ENCODE results near the gene HDHD2.
"Not testable (repeated sequence)": the region's sequence is repeated elsewhere in the genome, so short reads cannot be mapped to it uniquely, and the experiment has no call there.

HDHD2 gene

GRCh38 chr18:47184419-47185050 lies 34.2 kb upstream of the HDHD2 start:
- H3K4me3 ChIP-seq (ENCODE audit: low read length, poor library complexity, severe bottlenecking), result no peak overlapping the region
- H3K9me2 ChIP-seq (replicated peaks; ENCODE audit: low read depth, low read length), result no peaks in the 10 kb centered on the region
- no peaks in the 10 kb centered on the region for H3F3A ChIP-seq (ENCODE audit: low read depth)
- H3K4me1 ChIP-seq (ENCODE audit: insufficient read depth, low read length, poor library complexity, severe bottlenecking), result no peaks in the 10 kb centered on the region
- H4K20me1 ChIP-seq (ENCODE audit: insufficient read depth, low read length, poor library complexity, severe bottlenecking), result no peaks in the 10 kb centered on the region
- no peaks in the 10 kb centered on the region for H3K36me3 ChIP-seq (ENCODE audit: insufficient read depth, low read length)
- H3K4me2 ChIP-seq (ENCODE audit: low read depth, low read length, poor library complexity, severe bottlenecking), result no peak overlapping the region
- TF ChIP-seq EZH2phosphoT487 (IDR thresholded peaks at IDR 0.05; ENCODE audit: borderline replicate concordance), result no peak
- TF ChIP-seq CTCF (conservative IDR thresholded peaks at IDR 0.05; ENCODE audit: low read length), result no peak
- H3K9ac ChIP-seq (ENCODE audit: low read depth, low read length, poor library complexity, severe bottlenecking), result no peak overlapping the region
- H2AFZ ChIP-seq (ENCODE audit: low read length), result no peak overlapping the region
- no peaks in the 10 kb centered on the region for H3K27me3 ChIP-seq (ENCODE audit: insufficient read depth, low read length, poor library complexity, severe bottlenecking)
- H3K9me3 ChIP-seq (ENCODE audit: insufficient read depth, low read depth, low read length), result peaks cover 12% of the 10 kb centered on the region; the same call in 1 of the 2 replicates
- no peaks in the 10 kb centered on the region for H3K79me2 ChIP-seq (ENCODE audit: insufficient read depth, low read length)

GRCh38 chr18:47182156-47182555 lies 31.9 kb upstream of the HDHD2 start:
- not testable (repeated sequence) for H3K4me3 ChIP-seq (ENCODE audit: low read length, poor library complexity, severe bottlenecking); H3K79me2 ChIP-seq (ENCODE audit: insufficient read depth, low read length); H3K4me2 ChIP-seq (ENCODE audit: low read depth, low read length, poor library complexity, severe bottlenecking)

GRCh38 chr18:47180765-47181164 lies 30.5 kb upstream of the HDHD2 start:
- Histone ChIP-seq H3K79me2 (ENCODE audit: insufficient read depth, low read length) (peaks cover 4% of the 10 kb centered on the region), H3K9ac (ENCODE audit: low read depth, low read length, poor library complexity, severe bottlenecking) (no peak overlapping the region), H4K20me1 (ENCODE audit: insufficient read depth, low read length, poor library complexity, severe bottlenecking) (peaks cover 3% of the 10 kb centered on the region), H3K27me3 (ENCODE audit: insufficient read depth, low read length, poor library complexity, severe bottlenecking) (no peaks in the 10 kb centered on the region), H3F3A (ENCODE audit: low read depth) (no peaks in the 10 kb centered on the region), H2AFZ (ENCODE audit: low read length) (no peak overlapping the region), H3K9me2 (replicated peaks; ENCODE audit: low read depth, low read length) (no peaks in the 10 kb centered on the region), H3K9me3 (ENCODE audit: insufficient read depth, low read depth, low read length) (peaks cover 12% of the 10 kb centered on the region; the same call in 1 of the 2 replicates), H3K4me1 (ENCODE audit: insufficient read depth, low read length, poor library complexity, severe bottlenecking) (no peaks in the 10 kb centered on the region), H3K36me3 (ENCODE audit: insufficient read depth, low read length) (no peaks in the 10 kb centered on the region), H3K4me3 (ENCODE audit: low read length, poor library complexity, severe bottlenecking) (no peak overlapping the region), H3K4me2 (ENCODE audit: low read depth, low read length, poor library complexity, severe bottlenecking) (no peak overlapping the region)
- TF ChIP-seq CTCF (conservative IDR thresholded peaks at IDR 0.05; ENCODE audit: low read length) (no peak), EZH2phosphoT487 (IDR thresholded peaks at IDR 0.05; ENCODE audit: borderline replicate concordance) (no peak)

More at GRCh38 chr18:47182156-47182555, 31.9 kb upstream of the HDHD2 start:
- H3K9me3 ChIP-seq (ENCODE audit: insufficient read depth, low read depth, low read length), result peaks cover 12% of the 10 kb centered on the region; the same call in 1 of the 2 replicates
- H3K4me1 ChIP-seq (ENCODE audit: insufficient read depth, low read length, poor library complexity, severe bottlenecking); H3K9ac ChIP-seq (ENCODE audit: low read depth, low read length, poor library complexity, severe bottlenecking); H3F3A ChIP-seq (ENCODE audit: low read depth); H4K20me1 ChIP-seq (ENCODE audit: insufficient read depth, low read length, poor library complexity, severe bottlenecking); H3K36me3 ChIP-seq (ENCODE audit: insufficient read depth, low read length); H3K9me2 ChIP-seq (replicated peaks; ENCODE audit: low read depth, low read length); H2AFZ ChIP-seq (ENCODE audit: low read length); H3K27me3 ChIP-seq (ENCODE audit: insufficient read depth, low read length, poor library complexity, severe bottlenecking): not testable (repeated sequence)

- no peaks in the 10 kb centered on the region for H3K27me3 ChIP-seq (ENCODE audit: insufficient read depth, low read length, poor library complexity, severe bottlenecking)
- TF ChIP-seq CTCF (conservative IDR thresholded peaks at IDR 0.05; ENCODE audit: low read length), result no peak
- TF ChIP-seq EZH2phosphoT487 (IDR thresholded peaks at IDR 0.05; ENCODE audit: borderline replicate concordance), result no peak
- peaks cover 14% of the 10 kb centered on the region for H4K20me1 ChIP-seq (ENCODE audit: insufficient read depth, low read length, poor library complexity, severe bottlenecking)
- H3K9ac ChIP-seq (ENCODE audit: low read depth, low read length, poor library complexity, severe bottlenecking), result no peak overlapping the region
- H2AFZ ChIP-seq (ENCODE audit: low read length), result no peak overlapping the region
- peaks cover 17% of the 10 kb centered on the region for H3K79me2 ChIP-seq (ENCODE audit: insufficient read depth, low read length)
- H3K4me3 ChIP-seq (ENCODE audit: low read length, poor library complexity, severe bottlenecking), result no peak overlapping the region
- no peaks in the 10 kb centered on the region for H3F3A ChIP-seq (ENCODE audit: low read depth)
- no peak overlapping the region for H3K4me2 ChIP-seq (ENCODE audit: low read depth, low read length, poor library complexity, severe bottlenecking)
- no peaks in the 10 kb centered on the region for H3K36me3 ChIP-seq (ENCODE audit: insufficient read depth, low read length)
- no peaks in the 10 kb centered on the region for H3K9me2 ChIP-seq (replicated peaks; ENCODE audit: low read depth, low read length)
- H3K9me3 ChIP-seq (ENCODE audit: insufficient read depth, low read depth, low read length), result peaks cover 6% of the 10 kb centered on the region; the same call in 1 of the 2 replicates
- H3K4me1 ChIP-seq (ENCODE audit: insufficient read depth, low read length, poor library complexity, severe bottlenecking), result peaks cover 7% of the 10 kb centered on the region
These were observed 29.2 kb upstream of the HDHD2 start for GRCh38 chr18:47179520-47179919.
